H9 (cell line): ENCODE measurements around the gene SSTR3. TPM values are rescaled to one million over a fixed set of nuclear protein-coding genes. Genes with fewer than 3 reads are reported as not detected.

Experiments used
- DNase-seq: peaks from one replicate; pipeline ENCODE4 v3.0.0-alpha.2; 2017
- H2AFZ ChIP-seq: one replicate; pipeline ENCODE4 v1.6.1; 2013; ENCODE audit warnings: mild to moderate bottlenecking, low read length, control low read depth, moderate library complexity
- H2AK5ac ChIP-seq: 2 replicates; pipeline ENCODE4 v1.6.1; 2013; ENCODE audit warnings: low read length, control low read depth, mixed read lengths; ENCODE audit not compliant: insufficient read length
- H2BK120ac ChIP-seq: one replicate; pipeline ENCODE4 v1.6.1; 2013; ENCODE audit warnings: low read depth, mild to moderate bottlenecking, low read length, control low read depth, inconsistent platforms; ENCODE audit not compliant: poor library complexity, severe bottlenecking
- H2BK12ac ChIP-seq: 2 replicates; pipeline ENCODE4 v1.6.1; 2013; ENCODE audit warnings: low read length, control low read depth, mixed read lengths, low read depth; ENCODE audit not compliant: insufficient read length
- H2BK15ac ChIP-seq: 2 replicates; pipeline ENCODE4 v1.6.1; 2013; ENCODE audit warnings: low read depth, low read length, control low read depth
- H2BK20ac ChIP-seq: one replicate; pipeline ENCODE4 v1.6.1; 2013; ENCODE audit warnings: low read depth, mild to moderate bottlenecking, low read length, control low read depth, inconsistent platforms; ENCODE audit not compliant: poor library complexity, severe bottlenecking
- H2BK5ac ChIP-seq: 2 replicates; pipeline ENCODE4 v1.6.1; 2013; ENCODE audit warnings: low read length, control low read depth, mixed read lengths; ENCODE audit not compliant: insufficient read length
- H3K14ac ChIP-seq: 2 replicates; pipeline ENCODE4 v1.6.1; 2013; ENCODE audit warnings: low read length, control low read depth; ENCODE audit not compliant: insufficient read depth
- H3K18ac ChIP-seq: 2 replicates; pipeline ENCODE4 v1.6.1; 2013; ENCODE audit warnings: low read depth, mild to moderate bottlenecking, mixed read lengths, low read length, control low read depth; ENCODE audit not compliant: insufficient read length
- H3K23ac ChIP-seq: 2 replicates; pipeline ENCODE4 v1.6.1; 2013; ENCODE audit warnings: low read length, control low read depth, mixed read lengths, low read depth; ENCODE audit not compliant: insufficient read length
- H3K23me2 ChIP-seq: 2 replicates; pipeline ENCODE4 v1.6.1; 2013; ENCODE audit warnings: low read depth, mild to moderate bottlenecking, mixed read lengths, low read length, control low read depth; ENCODE audit not compliant: insufficient read length, poor library complexity, severe bottlenecking
- H3K27ac ChIP-seq: 2 replicates; pipeline ENCODE4 v1.5.1; 2013; ENCODE audit warnings: low read length, control low read depth, mixed read lengths, low read depth; ENCODE audit not compliant: insufficient read length
- H3K27me3 ChIP-seq: 2 replicates; pipeline ENCODE4 v1.6.1; 2013; ENCODE audit warnings: low read length, control low read depth, inconsistent platforms; ENCODE audit not compliant: insufficient read depth
- H3K4ac ChIP-seq: 2 replicates; pipeline ENCODE4 v1.6.1; 2013; ENCODE audit warnings: low read depth, mild to moderate bottlenecking, control low read depth, inconsistent platforms, low read length, moderate library complexity
- H3K4me1 ChIP-seq: 2 replicates; pipeline ENCODE4 v1.6.1; 2013; ENCODE audit warnings: low read length, control low read depth, inconsistent platforms; ENCODE audit not compliant: insufficient read depth
- H3K4me2 ChIP-seq: 2 replicates; pipeline ENCODE4 v1.6.1; 2013; ENCODE audit warnings: low read length, control low read depth, mixed read lengths; ENCODE audit not compliant: insufficient read length, insufficient read depth
- H3K56ac ChIP-seq: 2 replicates; pipeline ENCODE4 v1.6.1; 2013; ENCODE audit warnings: low read depth, mild to moderate bottlenecking, mixed read lengths, low read length, control low read depth; ENCODE audit not compliant: insufficient read length
- H3K79me1 ChIP-seq: 2 replicates; pipeline ENCODE4 v1.6.1; 2013; ENCODE audit warnings: low read depth, mild to moderate bottlenecking, moderate library complexity, low read length, control low read depth, inconsistent platforms; ENCODE audit not compliant: insufficient read depth, poor library complexity, severe bottlenecking
- H3K79me2 ChIP-seq: 2 replicates; pipeline ENCODE4 v1.6.1; 2013; ENCODE audit warnings: low read length, control low read depth, inconsistent platforms; ENCODE audit not compliant: insufficient read depth
- H3K9ac ChIP-seq: 2 replicates; pipeline ENCODE4 v1.6.1; 2013; ENCODE audit warnings: low read length, control low read depth, mixed read lengths; ENCODE audit not compliant: insufficient read length; ENCODE audit errors: extremely low read depth
- H3K9me3 ChIP-seq: one replicate; pipeline ENCODE4 v1.6.1; 2013; ENCODE audit warnings: low read depth, low read length, inconsistent platforms; ENCODE audit not compliant: control insufficient read depth
- H3T11ph ChIP-seq: one replicate; pipeline ENCODE4 v1.6.1; 2013; ENCODE audit warnings: mild to moderate bottlenecking, low read length, control low read depth, inconsistent platforms
- H4K20me1 ChIP-seq: one replicate; pipeline ENCODE4 v1.6.1; 2013; ENCODE audit not compliant: control insufficient read depth, insufficient read length, insufficient read depth
- H4K5ac ChIP-seq: 2 replicates; pipeline ENCODE4 v1.6.1; 2013; ENCODE audit warnings: low read depth, mild to moderate bottlenecking, mixed read lengths, low read length, control low read depth; ENCODE audit not compliant: insufficient read length
- H4K8ac ChIP-seq: replicated peaks from 2 replicates; pipeline ENCODE4 v1.6.1; 2013; ENCODE audit warnings: low read length, control low read depth, mixed read lengths, low read depth; ENCODE audit not compliant: insufficient read length
- H4K91ac ChIP-seq: 2 replicates; pipeline ENCODE4 v1.6.1; 2013; ENCODE audit warnings: low read depth, mild to moderate bottlenecking, moderate library complexity, mixed read lengths, low read length, control low read depth; ENCODE audit not compliant: insufficient read length
- H3K27ac Mint-ChIP-seq, 3 experiments: 2 replicates in 2 of 3; 3 replicates in 1 of 3; pipeline ENCODE4 v1.8.0; 2020 to 2021; ENCODE audit warnings: mixed read lengths in 3 of 3, mild to moderate bottlenecking in 1 of 3, moderate library complexity in 1 of 3
- H3K27me3 Mint-ChIP-seq: 2 replicates; pipeline ENCODE4 v1.8.0; 2021; ENCODE audit warnings: low read depth, mild to moderate bottlenecking, moderate library complexity, mixed read lengths
- H3K36me3 Mint-ChIP-seq, 3 experiments: 2 replicates in 2 of 3; 3 replicates in 1 of 3; pipeline ENCODE4 v1.8.0; 2020 to 2021; ENCODE audit warnings: low read depth in 3 of 3, mixed read lengths in 3 of 3; ENCODE audit not compliant: insufficient read depth in 1 of 3
- H3K4me1 Mint-ChIP-seq, 2 experiments: 2 replicates each; pipeline ENCODE4 v1.8.0; 2020; ENCODE audit warnings: mixed read lengths in 2 of 2
- H3K4me3 Mint-ChIP-seq, 2 experiments: 2 replicates in 1 of 2; 3 replicates in 1 of 2; pipeline ENCODE4 v1.8.0; 2020 to 2021; ENCODE audit warnings: mild to moderate bottlenecking in 2 of 2, mixed read lengths in 2 of 2, moderate library complexity in 1 of 2
- H3K9me3 Mint-ChIP-seq, 2 experiments: 2 replicates in 1 of 2; 3 replicates in 1 of 2; pipeline ENCODE4 v1.8.0; 2020; ENCODE audit warnings: mild to moderate bottlenecking in 2 of 2, mixed read lengths in 2 of 2, moderate library complexity in 1 of 2
- WGBS: extraction: QIAGEN DNeasy Blood & Tissue Kit; methylation state at CpG from one replicate; pipeline ENCODE4 v1.1.7; 2013; ENCODE audit warnings: missing lambda C conversion rate, low lambda C conversion rate, mixed read lengths; ENCODE audit not compliant: insufficient read length; ENCODE audit errors: extremely low coverage; 5-methylcytosine and 5-hydroxymethylcytosine counted together
- total RNA-seq: library from RNA; stranded (reverse); gene quantifications from 2 replicates; pipeline ENCODE4 v1.2.1, GENCODE V29; 2021
- TF ChIP-seq, protein P1 (sequence below): fragments of 200-600 bp; sonication (generic); conservative IDR thresholded peaks from 3 replicates; pipeline ENCODE4 v1.8.0; 2021; ENCODE audit warnings: antibody characterized with exemption, mild to moderate bottlenecking

The SSTR3 gene
- total RNA-seq, 1 experiment from 2014 or later, result 0.68 TPM

DNA sequence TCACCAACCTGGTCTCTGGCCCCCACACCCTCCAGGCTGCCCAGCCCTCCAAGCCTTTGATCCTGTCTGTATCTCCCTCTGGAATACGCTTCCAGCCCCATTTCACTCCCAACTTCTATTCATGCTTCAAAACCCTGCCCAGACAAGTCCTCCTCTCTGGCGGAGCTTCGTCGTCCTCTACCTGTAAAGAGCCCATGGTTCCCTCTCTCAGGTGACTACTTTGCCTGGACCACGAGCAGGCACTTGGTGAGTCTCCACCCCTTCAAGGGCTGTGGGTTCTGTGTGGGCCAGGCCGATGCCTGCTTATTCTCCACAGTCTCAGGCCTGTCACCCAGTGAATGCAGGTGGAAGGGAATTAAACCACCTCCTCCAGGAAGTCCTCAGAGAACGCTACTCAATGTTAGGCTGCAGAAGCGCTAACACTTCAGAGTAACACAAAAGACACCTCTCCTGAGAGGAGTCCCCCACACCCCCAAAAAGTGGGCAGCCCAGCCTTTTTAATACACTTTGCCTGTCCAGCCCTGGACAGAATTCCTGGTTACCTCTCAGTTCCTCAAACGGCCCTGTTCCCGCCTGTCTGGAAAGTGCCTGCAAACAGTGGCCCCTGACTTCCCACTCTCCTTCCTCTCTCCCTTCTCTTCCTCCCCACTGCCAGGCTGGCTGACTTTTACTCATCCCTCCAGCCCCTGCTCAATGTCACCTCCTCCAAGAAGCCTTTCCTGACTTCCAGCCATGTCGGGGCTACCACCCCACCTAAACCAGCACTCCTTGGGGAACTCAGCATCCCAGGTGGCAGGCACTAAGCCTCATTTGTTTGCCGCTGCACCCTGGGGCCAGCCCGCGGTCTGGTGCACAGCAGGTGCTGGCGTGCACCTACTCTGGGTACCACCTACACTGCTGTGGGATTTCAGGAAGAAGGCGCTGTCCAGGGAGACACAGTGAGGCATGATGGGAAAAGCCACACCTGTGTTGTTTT lies 22.7 kb upstream of the SSTR3 start:
- no peak overlapping the region for H4K91ac ChIP-seq
- Mint-ChIP-seq H3K4me3 (peak overlapping the region in 1 of 2 experiments; percentile 36; a peak in 1 of 5 replicates), H3K9me3 (no peaks in the 10 kb centered on the region; a peak in 1 of 5 replicates), H3K27me3 (peaks cover 15% of the 10 kb centered on the region), H3K27ac (peak overlapping the region; percentile 43 to 88 (median 80); a peak in 4 of 7 replicates), H3K4me1 (peaks cover 10 to 29% of the 10 kb centered on the region in 2 experiments), H3K36me3 (no peaks in the 10 kb centered on the region)
- no peak overlapping the region for H3K23ac ChIP-seq
- no peak overlapping the region for H2AFZ ChIP-seq
- H4K8ac ChIP-seq, result no peak overlapping the region
- no peaks in the 10 kb centered on the region for H3K79me1 ChIP-seq
- no peak overlapping the region for H2BK120ac ChIP-seq
- H3K56ac ChIP-seq, result no peak overlapping the region
- no peak overlapping the region for H2BK15ac ChIP-seq
- no peak overlapping the region for H3K4me2 ChIP-seq
- no peak overlapping the region for H2BK20ac ChIP-seq
- WGBS, result no CpG with 5 or more reads among the region's 16 CpGs
- H3K9ac ChIP-seq, result no peak overlapping the region
- H3K23me2 ChIP-seq, result no peaks in the 10 kb centered on the region
- no peak overlapping the region for H3T11ph ChIP-seq
- no peak for DNase-seq
- no peaks in the 10 kb centered on the region for H3K9me3 ChIP-seq
- H4K5ac ChIP-seq, result no peak overlapping the region
- no peak overlapping the region; the same call in 1 of the 2 replicates for H3K14ac ChIP-seq
- H2AK5ac ChIP-seq, result no peak overlapping the region
- H3K27me3 ChIP-seq, result no peaks in the 10 kb centered on the region
- H3K79me2 ChIP-seq, result no peaks in the 10 kb centered on the region
- no peak overlapping the region for H2BK5ac ChIP-seq
- H3K18ac ChIP-seq, result no peak overlapping the region
- TF ChIP-seq, protein P1, sequence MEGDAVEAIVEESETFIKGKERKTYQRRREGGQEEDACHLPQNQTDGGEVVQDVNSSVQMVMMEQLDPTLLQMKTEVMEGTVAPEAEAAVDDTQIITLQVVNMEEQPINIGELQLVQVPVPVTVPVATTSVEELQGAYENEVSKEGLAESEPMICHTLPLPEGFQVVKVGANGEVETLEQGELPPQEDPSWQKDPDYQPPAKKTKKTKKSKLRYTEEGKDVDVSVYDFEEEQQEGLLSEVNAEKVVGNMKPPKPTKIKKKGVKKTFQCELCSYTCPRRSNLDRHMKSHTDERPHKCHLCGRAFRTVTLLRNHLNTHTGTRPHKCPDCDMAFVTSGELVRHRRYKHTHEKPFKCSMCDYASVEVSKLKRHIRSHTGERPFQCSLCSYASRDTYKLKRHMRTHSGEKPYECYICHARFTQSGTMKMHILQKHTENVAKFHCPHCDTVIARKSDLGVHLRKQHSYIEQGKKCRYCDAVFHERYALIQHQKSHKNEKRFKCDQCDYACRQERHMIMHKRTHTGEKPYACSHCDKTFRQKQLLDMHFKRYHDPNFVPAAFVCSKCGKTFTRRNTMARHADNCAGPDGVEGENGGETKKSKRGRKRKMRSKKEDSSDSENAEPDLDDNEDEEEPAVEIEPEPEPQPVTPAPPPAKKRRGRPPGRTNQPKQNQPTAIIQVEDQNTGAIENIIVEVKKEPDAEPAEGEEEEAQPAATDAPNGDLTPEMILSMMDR, result no peak
- no peaks in the 10 kb centered on the region for H4K20me1 ChIP-seq
- no peaks in the 10 kb centered on the region for H3K4me1 ChIP-seq
- no peak overlapping the region for H3K27ac ChIP-seq
- H3K4ac ChIP-seq, result no peak overlapping the region
- H2BK12ac ChIP-seq, result no peak overlapping the region
